Measurements from ENCODE around the gene SIK3.

GRCh38 chr11:117057727-117058126 lies 40.5 kb downstream of the SIK3 start:
- TF ChIP-seq MAX (IDR thresholded peaks at IDR 0.05) (no peak), CREB1 (IDR thresholded peaks at IDR 0.05; ENCODE audit: low read depth) (no peak), TAF1 (IDR thresholded peaks at IDR 0.05; ENCODE audit: low read depth) (no peak), TCF12 (IDR thresholded peaks at IDR 0.05; ENCODE audit: low read depth) (no peak), USF1 (IDR thresholded peaks at IDR 0.05) (no peak), EGR1 (IDR thresholded peaks at IDR 0.05) (no peak), REST (IDR thresholded peaks at IDR 0.05; ENCODE audit: low read depth) (no peak)
